Gastroesophageal sphincter (tissue), 4 donors: Measurements from ENCODE around the gene MTFR1L. TPM values are rescaled to one million over a fixed set of nuclear protein-coding genes. Genes with fewer than 3 reads are reported as not detected.

ENCODE experiments used
- ATAC-seq: fragments of 150-250 bp; one replicate; pipeline ENCODE4 v1.9.1; 2016; ENCODE audit warnings: mild to moderate bottlenecking, moderate library complexity
- H3K27ac ChIP-seq, 4 donors: fragments of 200-600 bp; sonication (generic) in 3 of 4; 1 replicate in 3 of 4; 2 replicates in 1 of 4; pipeline ENCODE4 v1.5.1; 2016 to 2019
- H3K27me3 ChIP-seq: fragments of 200-600 bp; sonication (generic); one replicate; pipeline ENCODE4 v1.5.1; 2019
- H3K36me3 ChIP-seq, 2 donors: fragments of 200-600 bp; sonication (generic); one replicate each; pipeline ENCODE4 v1.5.1; 2019; ENCODE audit warnings: control low read depth in 1 of 2
- H3K4me1 ChIP-seq, 3 donors: fragments of 200-600 bp; sonication (generic); 1 replicate in 2 of 3; 2 replicates in 1 of 3; pipeline ENCODE4 v1.5.1; 2016 to 2019; ENCODE audit warnings: control low read depth in 2 of 3
- H3K4me3 ChIP-seq, 2 donors: fragments of 200-600 bp; sonication (generic); one replicate each; pipeline ENCODE4 v1.5.1; 2019; ENCODE audit warnings: mild to moderate bottlenecking in 1 of 2, moderate library complexity in 1 of 2
- H3K9me3 ChIP-seq, 3 donors: fragments of 200-600 bp; sonication (generic); one replicate each; pipeline ENCODE4 v1.5.1; 2017 to 2019; ENCODE audit warnings: control low read depth in 2 of 3
- CTCF ChIP-seq, 4 experiments: fragments of 200-600 bp in 2 of 4; fragments of 450-650 bp in 2 of 4; sonication (generic) in 1 of 4; IDR thresholded peaks; one replicate each; pipeline ENCODE4 v1.5.1; 2017 to 2019; ENCODE audit warnings: antibody characterized with exemption in 4 of 4, mild to moderate bottlenecking in 2 of 4, moderate library complexity in 2 of 4
- EP300 ChIP-seq: sonication (generic); formaldehyde crosslinking; IDR thresholded peaks from one replicate; pipeline ENCODE4 v1.6.1; 2017; ENCODE audit warnings: antibody characterized with exemption, mild to moderate bottlenecking
- POLR2A ChIP-seq, 2 donors: fragments of 450-650 bp; IDR thresholded peaks; one replicate each; pipeline ENCODE4 v1.6.1; 2017; ENCODE audit warnings: antibody characterized with exemption in 2 of 2, mild to moderate bottlenecking in 2 of 2, moderate library complexity in 1 of 2
- POLR2AphosphoS5 ChIP-seq: sonication (generic); formaldehyde crosslinking; IDR thresholded peaks from one replicate; pipeline ENCODE4 v1.6.1; 2017; ENCODE audit warnings: antibody characterized with exemption
- WGBS, 2 donors: methylation state at CpG; one replicate each; pipeline ENCODE4 v1.1.5; 2018; ENCODE audit warnings: low coverage in 1 of 2; 5-methylcytosine and 5-hydroxymethylcytosine counted together
- total RNA-seq, 4 donors: library from RNA; depleted of rRNA; stranded (reverse); fragments of >200 nt; gene quantifications; one replicate each; pipeline ENCODE4 v1.1.0, GENCODE V29; 2016

MTFR1L gene
- total RNA-seq, 4 donors from 2014 or later, result 83.2 to 128 (median 101) TPM

DNA sequence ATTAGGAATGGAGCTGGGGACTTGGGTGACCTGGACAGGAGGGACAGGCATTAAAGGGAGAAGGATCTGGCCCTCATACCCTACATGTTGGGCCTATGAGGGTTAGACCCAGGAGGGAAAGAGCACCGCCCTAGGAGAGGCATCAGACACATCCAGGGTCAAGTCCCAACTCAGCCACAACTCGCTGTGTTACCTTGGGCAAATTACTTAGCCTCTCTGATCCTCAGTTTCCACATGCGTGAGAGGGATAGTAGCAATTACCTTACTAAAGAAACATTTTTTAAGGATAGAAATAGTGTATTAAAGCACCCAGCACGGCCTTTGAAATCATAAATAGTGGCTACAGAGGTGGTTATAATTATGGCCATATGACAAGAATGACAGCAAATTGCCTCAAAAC, 39.9 kb upstream of the MTFR1L start:
- Histone ChIP-seq H3K27me3 (no peaks in the 10 kb centered on the region), H3K9me3 (no peaks in the 10 kb centered on the region), H3K36me3 (peaks cover 0 to 68% of the 10 kb centered on the region in 2 donors), H3K4me3 (no peak overlapping the region), H3K4me1 (peaks cover 0 to 11% (median 5%) of the 10 kb centered on the region in 3 donors), H3K27ac (no peak overlapping the region)
- TF ChIP-seq CTCF (IDR thresholded peaks at IDR 0.05) (no peak), POLR2AphosphoS5 (no peak), EP300 (no peak), POLR2A (IDR thresholded peaks at IDR 0.05) (no peak)
- no peak for ATAC-seq
- WGBS, 2 donors, result 72 to 88% methylated on average over 2 to 3 of the region's 4 CpGs

- ATAC-seq, result no peak
- Histone ChIP-seq H3K27ac (no peak overlapping the region), H3K36me3 (peaks cover 0 to 63% of the 10 kb centered on the region in 2 donors), H3K27me3 (no peaks in the 10 kb centered on the region), H3K9me3 (no peaks in the 10 kb centered on the region), H3K4me1 (peaks cover 0 to 17% (median 8%) of the 10 kb centered on the region in 3 donors), H3K4me3 (no peak overlapping the region)
- no peak for TF ChIP-seq EP300
- no peak for TF ChIP-seq POLR2AphosphoS5
- WGBS, 2 donors, result 50 to 82% methylated on average over 1 to 3 of the region's 14 CpGs
Measured at GRCh38 chr1:25780318-25781129, 39.2 kb upstream of the MTFR1L start.

DNA sequence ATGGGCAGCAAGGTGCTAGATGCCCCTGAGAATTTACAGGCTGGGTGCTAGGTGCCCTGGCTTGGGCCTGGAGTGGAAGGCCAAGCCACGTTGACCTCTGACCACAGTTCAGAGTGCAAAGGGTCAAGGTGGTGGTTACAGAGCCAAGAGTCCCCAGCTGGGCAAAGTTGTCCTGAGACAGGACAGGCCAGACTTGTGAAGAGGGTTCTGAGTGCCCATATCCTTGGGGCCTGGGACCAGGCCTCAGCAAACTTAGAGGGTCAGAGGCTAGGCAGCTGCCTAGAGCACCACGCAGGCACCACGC, 38.7 kb upstream of the MTFR1L start:
- no peak overlapping the region for H3K27ac ChIP-seq
- H3K27me3 ChIP-seq, result no peaks in the 10 kb centered on the region
- H3K4me3 ChIP-seq, result no peak overlapping the region
- ATAC-seq, result no peak
- no peaks in the 10 kb centered on the region for H3K9me3 ChIP-seq
- peaks cover 0 to 58% of the 10 kb centered on the region in 2 donors for H3K36me3 ChIP-seq
- H3K4me1 ChIP-seq, result peaks cover 0 to 23% (median 8%) of the 10 kb centered on the region in 3 donors
- 60 to 100% methylated on average over 1 to 2 of the region's 3 CpGs for WGBS, 2 donors
- TF ChIP-seq POLR2A (IDR thresholded peaks at IDR 0.05) (no peak), EP300 (no peak), CTCF (IDR thresholded peaks at IDR 0.05) (no peak), POLR2AphosphoS5 (no peak)

DNA sequence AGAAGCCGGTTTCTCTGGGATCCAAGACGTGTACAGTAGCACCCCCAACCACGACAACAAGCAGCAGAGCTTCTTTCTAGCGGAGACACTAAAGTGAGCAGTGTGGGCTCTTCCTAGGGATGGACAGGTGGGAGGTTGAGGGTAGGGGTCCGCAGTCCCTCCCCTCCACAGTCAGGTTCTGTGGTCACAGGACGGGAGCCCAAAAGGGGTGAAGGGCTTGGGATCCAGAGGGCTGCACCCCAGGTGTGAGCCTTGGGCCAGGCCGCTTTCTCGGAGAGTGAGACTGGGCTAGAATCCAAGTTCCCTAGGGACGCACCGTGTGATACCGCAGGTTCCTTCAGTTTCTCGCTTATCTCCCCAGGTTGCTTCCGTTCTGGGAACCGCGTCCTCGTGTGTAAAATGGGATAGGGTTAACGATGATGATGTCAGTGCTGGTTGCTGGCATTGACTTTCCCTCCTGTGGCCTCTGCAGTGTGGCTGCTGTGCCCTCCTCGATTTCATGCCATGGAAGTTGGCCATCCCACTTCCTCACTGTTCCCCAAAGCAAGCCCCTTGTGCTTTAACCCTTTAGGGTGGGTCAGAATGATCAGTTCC, 37.0 kb upstream of the MTFR1L start:
- Histone ChIP-seq H3K27me3 (no peaks in the 10 kb centered on the region), H3K36me3 (peaks cover 0 to 42% of the 10 kb centered on the region in 2 donors), H3K27ac (no peak overlapping the region), H3K4me3 (no peak overlapping the region), H3K9me3 (no peaks in the 10 kb centered on the region), H3K4me1 (peaks cover 0 to 39% (median 22%) of the 10 kb centered on the region in 3 donors)
- ATAC-seq, result no peak
- WGBS, 2 donors, result 84 to 100% methylated on average over 5 to 10 of the region's 18 CpGs
- no peak for TF ChIP-seq POLR2AphosphoS5
- no peak for TF ChIP-seq POLR2A (IDR thresholded peaks at IDR 0.05)
- TF ChIP-seq CTCF (IDR thresholded peaks at IDR 0.05), result no peak
- TF ChIP-seq EP300, result no peak

- TF ChIP-seq POLR2A (IDR thresholded peaks at IDR 0.05) (no peak), CTCF (IDR thresholded peaks at IDR 0.05) (no peak), POLR2AphosphoS5 (no peak), EP300 (no peak)
- no peaks in the 10 kb centered on the region for H3K9me3 ChIP-seq
- WGBS, 2 donors, result 32 to 42% methylated on average over 6 to 9 of the region's 9 CpGs
- H3K27ac ChIP-seq, result peak overlapping the region in 3 of 4 donors; percentile 56 to 70 (median 65)
- H3K4me1 ChIP-seq, result peaks cover 0 to 43% (median 22%) of the 10 kb centered on the region in 3 donors
- peaks cover 0 to 24% of the 10 kb centered on the region in 2 donors for H3K36me3 ChIP-seq
- no peak for ATAC-seq
- H3K4me3 ChIP-seq, result no peak overlapping the region
- no peaks in the 10 kb centered on the region for H3K27me3 ChIP-seq
Measured at GRCh38 chr1:25784575-25785051, 35.1 kb upstream of the MTFR1L start.
